HEK293 (cell line): ENCODE results near the gene C1QTNF1.

Experiments used
- CTCF ChIP-seq: fragments of 450-650 bp; formaldehyde crosslinking; IDR thresholded peaks from 2 replicates; pipeline ENCODE4 v1.5.1; 2016; ENCODE audit warnings: missing biosample characterization, missing genetic modification characterization
- KLF9 ChIP-seq: fragments of 450-650 bp; formaldehyde crosslinking; IDR thresholded peaks from 2 replicates; pipeline ENCODE4 v1.5.1; 2016; ENCODE audit warnings: missing biosample characterization, missing genetic modification characterization, low read depth
- REST ChIP-seq: fragments of 450-650 bp; formaldehyde crosslinking; IDR thresholded peaks from 2 replicates; pipeline ENCODE4 v1.5.1; 2016; ENCODE audit warnings: missing biosample characterization, missing genetic modification characterization
- ZBTB1 ChIP-seq: fragments of 450-650 bp; formaldehyde crosslinking; IDR thresholded peaks from 2 replicates; pipeline ENCODE4 v1.5.1; 2016; ENCODE audit warnings: missing biosample characterization, missing genetic modification characterization
- ZFP37 ChIP-seq: fragments of 450-650 bp; formaldehyde crosslinking; IDR thresholded peaks from 2 replicates; pipeline ENCODE4 v1.5.1; 2016; ENCODE audit warnings: missing biosample characterization, missing genetic modification characterization
- ZNF155 ChIP-seq: fragments of 450-650 bp; formaldehyde crosslinking; IDR thresholded peaks from 2 replicates; pipeline ENCODE4 v1.5.1; 2016; ENCODE audit warnings: missing biosample characterization, missing genetic modification characterization
- ZNF223 ChIP-seq: fragments of 450-650 bp; formaldehyde crosslinking; IDR thresholded peaks from 2 replicates; pipeline ENCODE4 v1.5.1; 2016; ENCODE audit warnings: missing biosample characterization, missing genetic modification characterization
- ZNF23 ChIP-seq: fragments of 450-650 bp; formaldehyde crosslinking; IDR thresholded peaks from 2 replicates; pipeline ENCODE4 v1.5.1; 2016; ENCODE audit warnings: missing biosample characterization, missing genetic modification characterization, borderline replicate concordance
- ZNF248 ChIP-seq: fragments of 450-650 bp; formaldehyde crosslinking; IDR thresholded peaks from 2 replicates; pipeline ENCODE4 v1.5.1; 2017; ENCODE audit warnings: missing biosample characterization, missing genetic modification characterization
- ZNF274 ChIP-seq, 2 experiments: fragments of 200-500 bp in 1 of 2; fragments of 450-650 bp in 1 of 2; sonication (Bioruptor generic) in 1 of 2; formaldehyde crosslinking in 1 of 2; IDR thresholded peaks; 2 replicates each; pipeline versions ENCODE4 v1.5.1 to v1.6.1; 2014 to 2016; ENCODE audit warnings: borderline replicate concordance in 1 of 2, inconsistent platforms in 1 of 2, low read length in 1 of 2, missing biosample characterization in 1 of 2, missing genetic modification characterization in 1 of 2
- ZNF404 ChIP-seq: fragments of 450-650 bp; formaldehyde crosslinking; IDR thresholded peaks from 2 replicates; pipeline ENCODE4 v1.5.1; 2017; ENCODE audit warnings: missing biosample characterization, missing genetic modification characterization
- ZNF548 ChIP-seq: fragments of 450-650 bp; formaldehyde crosslinking; IDR thresholded peaks from 2 replicates; pipeline ENCODE4 v1.5.1; 2016; ENCODE audit warnings: missing biosample characterization, missing genetic modification characterization
- ZSCAN23 ChIP-seq: fragments of 450-650 bp; formaldehyde crosslinking; IDR thresholded peaks from 2 replicates; pipeline ENCODE4 v1.5.1; 2016; ENCODE audit warnings: missing biosample characterization, missing genetic modification characterization
- TF ChIP-seq, protein P1 (sequence below): fragments of 450-650 bp; formaldehyde crosslinking; IDR thresholded peaks from 2 replicates; pipeline ENCODE4 v1.5.1; 2016; ENCODE audit warnings: missing biosample characterization, missing genetic modification characterization, low read depth

DNA sequence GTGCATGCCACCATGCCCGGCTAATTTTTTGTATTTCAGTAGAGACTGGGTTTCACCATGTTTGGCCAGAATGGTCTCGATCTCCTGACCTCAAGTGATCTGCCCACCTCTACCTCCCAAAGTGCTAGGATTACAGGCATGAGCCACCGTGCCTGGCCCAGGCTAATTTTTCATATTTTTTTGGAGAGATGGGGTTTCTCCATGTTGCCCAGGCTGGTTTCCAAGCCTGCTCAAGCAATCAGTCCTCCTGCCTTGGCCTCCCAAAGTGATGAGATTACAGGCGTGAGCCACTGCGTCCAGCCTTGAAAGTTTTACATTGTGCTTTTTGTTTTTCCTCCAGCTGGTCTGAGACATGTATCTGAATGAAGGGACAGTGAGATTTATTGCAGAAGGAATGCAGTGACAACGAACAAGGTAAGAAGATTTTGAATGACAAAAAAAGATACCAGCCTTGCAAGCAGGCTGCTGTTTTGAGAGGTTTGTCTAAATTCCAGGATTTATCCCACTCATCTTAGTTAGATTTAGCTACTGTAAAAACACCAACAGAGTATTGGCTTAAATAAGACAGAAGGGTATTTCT is 47.3 kb downstream of the C1QTNF1 start:
- TF ChIP-seq, protein P1, sequence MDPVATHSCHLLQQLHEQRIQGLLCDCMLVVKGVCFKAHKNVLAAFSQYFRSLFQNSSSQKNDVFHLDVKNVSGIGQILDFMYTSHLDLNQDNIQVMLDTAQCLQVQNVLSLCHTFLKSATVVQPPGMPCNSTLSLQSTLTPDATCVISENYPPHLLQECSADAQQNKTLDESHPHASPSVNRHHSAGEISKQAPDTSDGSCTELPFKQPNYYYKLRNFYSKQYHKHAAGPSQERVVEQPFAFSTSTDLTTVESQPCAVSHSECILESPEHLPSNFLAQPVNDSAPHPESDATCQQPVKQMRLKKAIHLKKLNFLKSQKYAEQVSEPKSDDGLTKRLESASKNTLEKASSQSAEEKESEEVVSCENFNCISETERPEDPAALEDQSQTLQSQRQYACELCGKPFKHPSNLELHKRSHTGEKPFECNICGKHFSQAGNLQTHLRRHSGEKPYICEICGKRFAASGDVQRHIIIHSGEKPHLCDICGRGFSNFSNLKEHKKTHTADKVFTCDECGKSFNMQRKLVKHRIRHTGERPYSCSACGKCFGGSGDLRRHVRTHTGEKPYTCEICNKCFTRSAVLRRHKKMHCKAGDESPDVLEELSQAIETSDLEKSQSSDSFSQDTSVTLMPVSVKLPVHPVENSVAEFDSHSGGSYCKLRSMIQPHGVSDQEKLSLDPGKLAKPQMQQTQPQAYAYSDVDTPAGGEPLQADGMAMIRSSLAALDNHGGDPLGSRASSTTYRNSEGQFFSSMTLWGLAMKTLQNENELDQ (tag by site-specific recombination), result no peak
- TF ChIP-seq KLF9 (no peak), ZNF404 (tag by site-specific recombination) (no peak), ZNF223 (tag by site-specific recombination) (no peak), CTCF (no peak), ZNF23 (tag by site-specific recombination) (no peak), ZNF155 (tag by site-specific recombination) (no peak), REST (tag by site-specific recombination) (no peak), ZNF274 (IDR thresholded peaks at IDR 0.05; ENCODE audit: low read length) (no peak), ZNF274 (tag by site-specific recombination; IDR thresholded peaks at IDR 0.05; ENCODE audit: borderline replicate concordance) (no peak), ZBTB1 (tag by site-specific recombination) (no peak), ZSCAN23 (tag by site-specific recombination) (no peak), ZNF548 (tag by site-specific recombination) (no peak), ZFP37 (no peak), ZNF248 (tag by site-specific recombination) (no peak)
